A549 (cell line): ENCODE data around the gene PFKFB4. TPM values are rescaled to one million over a fixed set of nuclear protein-coding genes. Genes with fewer than 3 reads are reported as not detected.

ENCODE experiments used
- ATAC-seq, 2 experiments: fragments of 200-7000 bp in 1 of 2; fragments of >200 bp in 1 of 2; cut with Nextera tagmentation in 1 of 2; cut with Tn5 transposase in 1 of 2; 3 replicates each; pipeline versions ENCODE4 v1.8.0 to v1.9.1; 2018 to 2020; ENCODE audit warnings: mild to moderate bottlenecking in 1 of 2, moderate library complexity in 1 of 2
- CTCF ChIA-PET: fragments of 300-600 bp; sonication (Branson Sonifier 250); formaldehyde crosslinking; extraction: SDS; loops from one replicate; lab custom pipeline; 2021; ENCODE audit warnings: antibody characterized with exemption, inconsistent platforms; lab: Yijun Ruan, JAX
- POLR2A ChIA-PET: fragments of 350-600 bp; formaldehyde crosslinking; extraction: SDS; loops from one replicate; lab custom pipeline; 2021; ENCODE audit warnings: antibody characterized with exemption, inconsistent platforms; lab: Yijun Ruan, JAX
- DNase-seq, 2 experiments: peaks; one replicate each; pipeline versions ENCODE4 v3.0.0 to v3.0.0-alpha.2; 2011 to 2016; ENCODE audit warnings: low read depth in 1 of 2, low spot score in 1 of 2
- FAIRE-seq: peaks from 2 replicates; lab custom pipeline; 2011; peaks lifted over from hg19 to GRCh38; lab: Jason Lieb, UNC
- H3K27ac ChIP-seq, 2 experiments: fragments of >200 bp; sonication (Bioruptor Twin); formaldehyde crosslinking; 3 replicates each; pipeline ENCODE4 v1.5.1; 2016 to 2017
- H3K4me1 ChIP-seq: fragments of >200 bp; sonication (Bioruptor Twin); formaldehyde crosslinking; 3 replicates; pipeline ENCODE4 v1.6.1; 2016
- H3K4me2 ChIP-seq: fragments of >200 bp; sonication (Bioruptor Twin); formaldehyde crosslinking; 3 replicates; pipeline ENCODE4 v1.6.1; 2016
- H3K4me3 ChIP-seq: fragments of >200 bp; sonication (Bioruptor Twin); formaldehyde crosslinking; 3 replicates; pipeline ENCODE4 v1.5.1; 2016
- H3K9me3 ChIP-seq: fragments of >200 bp; sonication (Bioruptor Twin); formaldehyde crosslinking; 3 replicates; pipeline ENCODE4 v1.6.1; 2016
- BHLHE40 ChIP-seq: IDR thresholded peaks from 2 replicates; pipeline ENCODE4 v1.6.1; 2012; ENCODE audit warnings: low read depth, low read length, inconsistent platforms
- CBX2 ChIP-seq: fragments of 200-600 bp; sonication (generic); IDR thresholded peaks from 2 replicates; pipeline ENCODE4 v1.6.1; 2016; ENCODE audit warnings: low read depth, mild to moderate bottlenecking, borderline replicate concordance
- CEBPB ChIP-seq, 2 experiments: fragments of >200 bp in 1 of 2; sonication (Bioruptor Twin) in 1 of 2; formaldehyde crosslinking in 1 of 2; IDR thresholded peaks; 2 replicates each; pipeline ENCODE4 v1.6.1; 2012 to 2016
- CTCF ChIP-seq: fragments of >200 bp; sonication (Bioruptor Twin); formaldehyde crosslinking; IDR thresholded peaks from 3 replicates; pipeline ENCODE4 v1.5.1; 2016
- E2F6 ChIP-seq: IDR thresholded peaks from 2 replicates; pipeline ENCODE4 v1.6.1; 2012; ENCODE audit warnings: low read depth, borderline replicate concordance
- EHF ChIP-seq: fragments of 250-450 bp; sonication (Bioruptor Pico); IDR thresholded peaks from 2 replicates; pipeline ENCODE4 v1.5.0; 2020; ENCODE audit warnings: mild to moderate bottlenecking
- EHMT2 ChIP-seq: fragments of 200-600 bp; sonication (generic); IDR thresholded peaks from 2 replicates; pipeline ENCODE4 v1.6.1; 2016; ENCODE audit warnings: antibody characterized with exemption, low read depth, mild to moderate bottlenecking, moderate library complexity
- EP300 ChIP-seq, 2 experiments: fragments of >200 bp; sonication (Bioruptor Twin); formaldehyde crosslinking; IDR thresholded peaks; 2 replicates in 1 of 2; 3 replicates in 1 of 2; pipeline ENCODE4 v1.6.1; 2016 to 2017
- FOSB ChIP-seq: fragments of 250-450 bp; sonication (Bioruptor Pico); IDR thresholded peaks from 2 replicates; pipeline ENCODE4 v1.5.0; 2020; ENCODE audit warnings: mild to moderate bottlenecking, moderate library complexity
- HDAC2 ChIP-seq: fragments of 200-600 bp; sonication (generic); IDR thresholded peaks from 2 replicates; pipeline ENCODE4 v1.6.1; 2016
- HOXA7 ChIP-seq: fragments of 250-450 bp; sonication (Bioruptor Pico); IDR thresholded peaks from 2 replicates; pipeline ENCODE4 v1.5.0; 2020; ENCODE audit warnings: mild to moderate bottlenecking, moderate library complexity
- HOXB13 ChIP-seq: fragments of 250-450 bp; sonication (Bioruptor Pico); IDR thresholded peaks from 2 replicates; pipeline ENCODE4 v1.5.0; 2020; ENCODE audit warnings: low read depth, mild to moderate bottlenecking, moderate library complexity
- JUN ChIP-seq, 2 experiments: fragments of >200 bp; sonication (Bioruptor Twin); formaldehyde crosslinking; IDR thresholded peaks; 2 replicates in 1 of 2; 3 replicates in 1 of 2; pipeline ENCODE4 v1.6.1; 2016 to 2017
- KDM1A ChIP-seq: fragments of 200-600 bp; sonication (generic); IDR thresholded peaks from 2 replicates; pipeline ENCODE4 v1.6.1; 2016; ENCODE audit warnings: low read depth, mild to moderate bottlenecking
- KDM5A ChIP-seq: fragments of 200-600 bp; sonication (generic); IDR thresholded peaks from 2 replicates; pipeline ENCODE4 v1.6.1; 2016; ENCODE audit warnings: antibody characterized with exemption, mild to moderate bottlenecking
- MAZ ChIP-seq: fragments of 150-350 bp; IDR thresholded peaks from 2 replicates; pipeline ENCODE4 v1.6.1; 2014; ENCODE audit warnings: antibody characterized with exemption, low read depth, low read length, borderline replicate concordance
- MYC ChIP-seq: IDR thresholded peaks from 2 replicates; pipeline ENCODE4 v1.6.1; 2012; ENCODE audit warnings: mild to moderate bottlenecking, inconsistent platforms, low read length, improper control_type of control experiment, borderline replicate concordance
- NR3C1 ChIP-seq: fragments of >200 bp; sonication (Bioruptor Twin); formaldehyde crosslinking; IDR thresholded peaks from 3 replicates; pipeline ENCODE4 v1.6.1; 2017
- PHF8 ChIP-seq: fragments of 200-600 bp; sonication (generic); IDR thresholded peaks from 2 replicates; pipeline ENCODE4 v1.6.1; 2016; ENCODE audit warnings: low read depth, mild to moderate bottlenecking, antibody characterized with exemption, moderate library complexity, borderline replicate concordance
- POLR2A ChIP-seq: IDR thresholded peaks from 2 replicates; pipeline ENCODE4 v1.6.1; 2012; ENCODE audit warnings: mild to moderate bottlenecking, low read length
- POLR2AphosphoS2 ChIP-seq: conservative IDR thresholded peaks from 2 replicates; pipeline ENCODE4 v1.6.1; 2012; ENCODE audit warnings: low read length, improper control_type of control experiment, inconsistent platforms
- RAD21 ChIP-seq, 2 experiments: fragments of >200 bp in 1 of 2; sonication (Bioruptor Twin) in 1 of 2; formaldehyde crosslinking in 1 of 2; IDR thresholded peaks in 1 of 2; conservative IDR thresholded peaks in 1 of 2; 2 replicates in 1 of 2; 3 replicates in 1 of 2; pipeline ENCODE4 v1.6.1; 2012 to 2018; ENCODE audit warnings: inconsistent platforms in 1 of 2
- RARB ChIP-seq: fragments of 250-450 bp; sonication (Bioruptor Pico); IDR thresholded peaks from 2 replicates; pipeline ENCODE4 v1.8.0; 2021; ENCODE audit warnings: mild to moderate bottlenecking, moderate library complexity
- REST ChIP-seq: fragments of 200-600 bp; sonication (generic); IDR thresholded peaks from 2 replicates; pipeline ENCODE4 v1.6.1; 2016; ENCODE audit warnings: antibody characterized with exemption, mild to moderate bottlenecking, moderate library complexity
- SMC3 ChIP-seq: fragments of >200 bp; sonication (Bioruptor Twin); formaldehyde crosslinking; IDR thresholded peaks from 3 replicates; pipeline ENCODE4 v1.6.1; 2018; ENCODE audit warnings: inconsistent platforms
- ZSCAN20 ChIP-seq: fragments of 250-450 bp; sonication (Bioruptor Pico); IDR thresholded peaks from 2 replicates; pipeline ENCODE4 v1.8.0; 2022; ENCODE audit warnings: mild to moderate bottlenecking, moderate library complexity
- WGBS: methylation state at CpG from one replicate; pipeline ENCODE4 v1.1.6; 2017; ENCODE audit errors: missing lambda C conversion rate; 5-methylcytosine and 5-hydroxymethylcytosine counted together
- polyA plus RNA-seq, 4 experiments: library from polyadenylated mRNA; depleted of rRNA in 3 of 4; stranded (reverse); fragments of >200 nt; fragmentation: RNase III in 1 of 4; extraction: RNeasy Plus Mini Kit Qiagen cat#74134 plus additional on column Dnase treatment in 1 of 4; gene quantifications; 2 replicates in 3 of 4; 3 replicates in 1 of 4; pipeline ENCODE4 v1.2.3, GENCODE V29; 2011 to 2017

Gene PFKFB4
- polyA plus RNA-seq, 2 of the 4 experiments (the other 2 are of a cell fraction) = 8.4 to 20.9 TPM

GRCh38 chr3:48536116-48536515 lies 20.5 kb downstream of the PFKFB4 start:
- H3K4me1 ChIP-seq = no peaks in the 10 kb centered on the region
- DNase-seq (no peak), ATAC-seq (0 out of 6 replicates have a peak, but pooled peaks of 1 of the 2 experiments have one; percentile 7)
- CTCF ChIA-PET = interaction anchor here (1.7 to 2.0 kb wide), 2 partner anchors 13 to 262 kb away, joined by 5 to 6 read pairs; no protein-coding TSS in a partner anchor
- no peak overlapping the region for H3K4me3 ChIP-seq
- TF ChIP-seq RAD21 (conservative IDR thresholded peaks at IDR 0.05 in 1 of 2, IDR thresholded peaks at IDR 0.05 in 1 of 2) = no peak
- no peak for TF ChIP-seq EHF (CRISPR knock-in tag)
- no peak for TF ChIP-seq KDM5A
- no peak for TF ChIP-seq JUN (IDR thresholded peaks at IDR 0.05)
- no peak for TF ChIP-seq POLR2AphosphoS2
- TF ChIP-seq RARB (CRISPR knock-in tag) = no peak
- no peak for TF ChIP-seq REST
- no peak for TF ChIP-seq HOXB13
- TF ChIP-seq, all 56 proteins: peak for 0
- Histone ChIP-seq H3K9me3 (no peaks in the 10 kb centered on the region), H3K4me2 (no peak overlapping the region), H3K27ac (no peak overlapping the region)
- WGBS = 93% methylated on average over 19 of the region's 19 CpGs
- POLR2A ChIA-PET = no interaction called here
- no peak for FAIRE-seq

- H3K4me3 ChIP-seq = no peak overlapping the region
- no peaks in the 10 kb centered on the region for H3K9me3 ChIP-seq
- ChIA-PET POLR2A (no interaction called here), CTCF (interaction anchor here (1.7 to 2.0 kb wide), 2 partner anchors 14 to 262 kb away, joined by 5 to 6 read pairs; no protein-coding TSS in a partner anchor)
- no peak for DNase-seq
- H3K4me2 ChIP-seq = no peak overlapping the region
- TF ChIP-seq CEBPB (IDR thresholded peaks at IDR 0.05) (no peak), MAZ (no peak), BHLHE40 (no peak), SMC3 (no peak), REST (no peak), ZSCAN20 (CRISPR knock-in tag) (no peak)
- H3K27ac ChIP-seq = no peak overlapping the region
- WGBS = 100% methylated on average over 4 of the region's 4 CpGs
- FAIRE-seq = no peak
- ATAC-seq = no peak; a peak in 1 of 6 replicates
- H3K4me1 ChIP-seq = no peaks in the 10 kb centered on the region
These were observed 21.0 kb downstream of the PFKFB4 start for GRCh38 chr3:48535578-48535977.

GRCh38 chr3:48532977-48533337 lies 23.6 kb downstream of the PFKFB4 start:
- POLR2A ChIA-PET = no interaction called here
- FAIRE-seq = no peak
- Histone ChIP-seq H3K9me3 (no peaks in the 10 kb centered on the region), H3K4me1 (no peaks in the 10 kb centered on the region), H3K4me3 (no peak overlapping the region), H3K27ac (no peak overlapping the region), H3K4me2 (no peak overlapping the region)
- no peak for DNase-seq
- CTCF ChIA-PET = interaction anchor here (1.1 to 1.5 kb wide), 3 partner anchors 15 to 68 kb away, joined by 3 read pairs; no protein-coding TSS in a partner anchor
- 78% methylated on average over 2 of the region's 2 CpGs for WGBS
- no peak for ATAC-seq
- no peak for TF ChIP-seq CBX2
- no peak for TF ChIP-seq NR3C1
- no peak for TF ChIP-seq POLR2A
- no peak for TF ChIP-seq CTCF
- no peak for TF ChIP-seq HOXA7
- TF ChIP-seq PHF8 = no peak
- no peak for TF ChIP-seq JUN (IDR thresholded peaks at IDR 0.05)
- no peak for TF ChIP-seq E2F6
- no peak for TF ChIP-seq CEBPB (IDR thresholded peaks at IDR 0.05)
- no peak for TF ChIP-seq EHMT2
- no peak for TF ChIP-seq KDM1A
- TF ChIP-seq FOSB (CRISPR knock-in tag) = no peak
- no peak for TF ChIP-seq MYC
- no peak for TF ChIP-seq HDAC2
- TF ChIP-seq EP300 (IDR thresholded peaks at IDR 0.05) = no peak
- no peak for TF ChIP-seq HOXB13
